ENCODE results near the gene NID2.

The NID2 gene

DNA sequence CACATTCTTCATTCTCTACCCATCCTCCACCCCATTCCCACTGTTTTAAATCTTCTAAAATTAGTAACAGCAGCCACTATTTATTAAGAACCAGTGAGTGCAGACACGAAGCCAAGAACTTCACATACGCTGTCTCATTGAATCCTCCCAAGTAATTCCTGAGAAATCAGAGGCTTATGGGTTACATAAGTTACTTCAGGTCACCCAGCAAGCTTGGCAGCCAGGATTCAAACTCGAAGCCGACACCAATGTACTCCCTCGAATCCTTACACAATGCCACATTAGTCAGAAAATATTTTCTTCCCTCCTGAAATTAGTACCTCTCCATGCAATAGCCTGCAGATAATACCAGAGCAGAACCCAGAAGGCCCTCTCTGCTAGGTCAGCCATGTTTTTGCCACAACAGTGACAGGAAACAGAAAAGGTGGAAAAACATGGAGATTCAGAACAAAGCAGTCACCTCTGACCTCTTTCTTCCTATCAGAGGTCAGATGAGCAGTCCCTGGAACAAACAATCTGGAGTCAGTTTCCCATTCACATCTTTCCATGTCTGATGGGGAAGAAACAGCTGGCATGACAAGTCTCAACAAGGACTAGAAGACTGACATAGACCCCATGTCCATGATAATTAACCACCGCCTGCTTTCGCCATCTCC is 16.4 kb downstream of the NID2 start:
- no peak for DNase-seq

DNA sequence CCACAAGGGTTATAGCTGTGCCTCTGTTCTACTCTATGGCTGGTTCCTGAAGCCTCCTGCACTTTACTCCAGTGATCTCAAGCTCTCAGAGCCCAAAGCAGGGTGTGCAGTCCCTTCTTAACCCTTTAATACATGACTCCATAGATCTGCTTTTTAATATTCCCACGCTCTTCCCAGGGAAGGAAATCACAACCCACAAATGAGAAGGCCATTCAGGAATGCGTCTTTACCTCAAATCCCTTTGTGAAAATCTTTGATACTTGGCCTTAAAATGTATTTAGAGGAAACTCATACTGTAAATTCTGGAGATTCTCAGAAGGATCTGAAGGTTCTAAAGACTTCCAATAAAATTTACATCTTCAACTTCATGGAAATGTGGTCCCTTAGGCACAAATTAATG is 17.0 kb downstream of the NID2 start:
- no peak for DNase-seq

DNA sequence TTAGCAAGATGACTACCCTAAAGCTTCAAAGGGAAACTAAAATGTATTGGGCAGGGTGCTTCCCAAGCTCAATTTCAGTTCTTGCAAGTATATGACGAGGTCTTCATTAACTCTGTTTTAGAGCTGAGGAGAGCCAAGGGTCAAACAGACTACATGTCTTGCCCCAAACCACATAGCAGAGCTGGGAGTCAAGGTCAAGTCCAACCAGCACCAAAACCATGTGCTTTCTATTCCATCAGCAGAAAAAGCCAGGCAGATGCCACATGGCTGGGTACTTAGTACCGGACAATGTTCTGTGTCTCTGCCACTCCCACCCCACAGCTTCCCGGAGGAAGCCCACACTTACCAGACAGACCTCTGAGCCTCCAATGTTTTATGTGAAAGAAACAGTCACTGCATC is 17.6 kb downstream of the NID2 start:
- no peak for DNase-seq

DNA sequence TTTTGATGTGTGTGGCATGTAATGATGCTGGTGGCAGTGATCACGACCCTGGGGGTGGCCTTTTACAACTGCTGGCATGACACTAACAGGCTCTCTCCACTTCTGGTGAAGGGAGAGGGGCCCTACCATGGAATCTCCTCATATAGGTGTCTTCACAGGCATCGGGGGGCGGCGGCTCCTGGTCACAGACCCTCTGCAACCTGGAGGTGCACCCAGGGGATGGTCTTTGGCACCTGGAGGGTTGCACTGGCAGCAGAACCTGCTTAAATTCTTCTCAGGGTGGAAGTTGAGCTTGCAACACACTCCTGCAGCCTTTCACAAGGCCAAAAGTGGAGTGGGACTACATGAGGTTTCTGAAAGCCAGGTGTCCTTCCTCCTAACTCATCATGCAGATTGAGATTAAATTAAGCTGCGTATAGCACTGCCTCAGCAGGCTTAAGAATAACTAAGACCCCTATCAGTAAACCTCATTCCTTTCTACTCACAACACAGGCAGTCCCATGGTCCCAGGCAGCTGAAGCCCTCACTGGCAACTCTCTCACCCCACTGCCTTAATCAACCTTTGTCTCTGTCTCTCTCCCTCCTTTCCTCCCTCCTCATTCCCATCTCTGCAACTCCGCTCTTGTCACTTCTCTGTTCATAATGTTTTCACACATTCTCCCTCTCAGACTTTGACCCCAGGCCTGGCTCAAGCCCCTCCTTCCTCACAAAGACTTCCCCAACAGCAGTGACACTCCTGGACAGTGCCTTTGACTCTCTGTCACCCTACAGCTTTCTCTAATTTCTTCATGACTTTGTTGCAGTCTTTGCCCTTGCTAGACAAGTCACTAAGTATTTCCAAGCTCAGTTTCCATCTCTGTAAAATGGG is 18.9 kb downstream of the NID2 start:
- DNase-seq = no peak

DNA sequence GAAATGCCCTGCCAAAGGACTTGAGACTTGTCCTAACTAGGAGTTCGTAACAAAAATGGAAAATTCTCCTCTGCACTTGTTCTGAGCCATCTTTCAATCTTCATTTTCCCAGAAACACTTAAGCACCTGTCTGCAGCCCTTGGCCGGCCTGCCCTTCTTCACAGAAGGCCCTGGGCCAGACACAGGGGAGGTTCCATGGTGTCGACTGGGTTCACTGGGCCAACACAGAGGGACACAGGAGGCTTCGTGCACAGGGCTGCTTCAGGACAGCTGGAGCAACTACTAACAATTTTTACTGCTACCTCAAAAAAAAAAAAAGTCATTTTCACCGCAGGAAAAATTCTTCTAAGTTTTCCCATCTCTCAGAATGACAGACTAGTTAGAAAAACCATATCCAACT is 19.6 kb downstream of the NID2 start:
- DNase-seq = no peak

DNA sequence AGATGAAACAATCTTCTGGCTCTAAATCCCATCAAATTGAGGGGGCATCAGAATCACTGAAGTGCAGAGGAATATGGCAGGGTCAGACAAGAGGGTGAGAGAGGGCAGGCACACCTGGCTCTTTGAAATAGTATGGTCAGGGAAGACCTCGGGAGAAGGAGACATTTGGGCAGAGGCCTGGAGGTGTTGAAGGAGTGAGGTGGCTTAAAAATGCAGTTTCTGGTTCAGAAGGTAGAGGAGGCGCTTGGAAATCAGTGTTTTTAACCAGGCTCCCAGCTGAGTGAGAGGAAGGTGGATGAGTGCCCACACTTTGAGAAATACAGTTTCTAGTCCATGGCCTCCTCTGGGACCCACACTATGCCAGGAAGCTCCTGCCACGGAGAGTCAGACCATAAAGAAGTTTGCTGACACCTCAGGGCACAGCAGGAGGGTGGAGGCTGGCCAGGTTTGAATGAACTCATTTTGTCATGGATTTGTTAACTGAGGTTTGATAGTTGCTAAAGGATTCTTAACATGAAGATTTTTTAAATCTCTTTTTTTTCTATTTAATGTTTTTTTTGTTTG is 20.1 kb downstream of the NID2 start:
- no peak for DNase-seq

DNA sequence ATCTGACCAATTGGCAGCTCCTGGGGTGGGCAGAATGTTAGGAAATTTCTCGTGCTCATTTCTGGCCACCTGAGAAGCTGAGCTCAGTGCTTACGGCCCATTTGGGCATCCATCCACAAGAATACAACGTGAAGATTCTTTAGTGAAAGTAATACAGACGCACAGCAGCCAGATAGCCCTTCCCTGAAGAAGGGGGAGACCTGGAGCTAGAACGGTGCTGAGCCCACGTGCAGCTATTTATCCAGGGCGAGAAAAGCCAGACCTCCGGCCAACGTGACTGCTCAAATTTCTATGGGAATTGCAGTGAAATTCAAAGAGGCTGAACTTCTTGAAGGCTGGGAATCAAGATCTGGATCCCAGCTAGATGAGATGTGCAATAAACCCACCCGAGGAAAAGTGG is 20.7 kb downstream of the NID2 start:
- DNase-seq = no peak

DNA sequence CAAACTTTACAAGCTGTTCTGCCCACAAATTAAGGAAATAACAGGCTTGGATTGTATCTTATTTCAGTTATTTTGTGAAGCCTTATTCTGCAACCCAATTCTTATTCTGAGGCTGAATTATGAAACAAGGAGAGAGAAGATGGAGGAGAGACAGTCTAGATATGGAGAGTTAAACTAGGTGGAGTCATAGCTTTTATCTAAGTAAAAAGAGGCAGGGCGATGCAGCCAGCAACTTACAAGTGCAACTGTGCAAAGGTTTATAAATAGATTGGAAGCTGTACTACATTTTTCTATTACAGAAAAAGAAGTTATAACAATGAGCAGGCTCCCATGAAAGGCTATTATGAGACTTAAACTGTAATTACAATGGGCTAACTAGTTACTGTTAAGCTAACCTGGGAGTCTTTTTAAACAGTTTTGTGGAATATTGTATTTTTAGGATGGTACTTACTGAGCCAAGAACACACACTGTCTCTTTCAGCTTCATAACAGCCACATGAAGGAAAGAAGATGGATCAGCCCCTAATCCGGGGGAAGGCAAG is 22.4 kb downstream of the NID2 start:
- no peak for DNase-seq

DNA sequence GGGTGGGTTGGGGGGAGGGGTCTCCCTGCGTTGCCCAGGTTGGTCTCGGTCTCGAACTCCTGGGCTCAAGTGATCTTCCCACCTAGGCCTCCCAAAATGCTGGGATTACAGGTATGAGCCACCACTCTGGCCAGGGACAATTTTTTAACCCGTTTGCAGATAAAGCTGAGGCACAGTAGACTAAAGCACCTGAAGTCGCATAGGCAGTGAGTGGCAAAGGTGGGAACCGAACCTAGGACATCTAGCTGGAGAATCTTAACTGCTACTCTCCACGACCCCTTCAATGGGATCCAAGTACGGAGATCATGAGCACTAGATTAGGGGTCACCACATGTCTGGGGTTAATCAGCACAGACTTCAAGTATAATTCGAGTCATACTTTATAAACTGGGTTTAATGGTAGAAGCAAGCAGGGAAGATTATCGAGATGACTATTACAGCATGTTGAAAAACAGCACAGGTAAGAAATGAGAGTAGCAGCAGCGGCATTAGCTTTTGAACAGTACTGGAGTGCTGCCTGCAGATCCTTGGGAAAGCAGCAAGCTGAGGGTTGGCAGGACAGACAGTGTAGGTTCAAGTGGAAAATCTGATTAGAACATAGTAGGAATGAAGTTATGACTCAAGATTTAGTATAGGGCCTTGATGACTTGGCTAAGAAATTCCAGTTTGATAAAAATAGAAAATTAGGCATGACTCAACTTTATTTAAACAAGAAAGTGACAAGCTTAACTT is 23.9 kb downstream of the NID2 start:
- DNase-seq = no peak

DNA sequence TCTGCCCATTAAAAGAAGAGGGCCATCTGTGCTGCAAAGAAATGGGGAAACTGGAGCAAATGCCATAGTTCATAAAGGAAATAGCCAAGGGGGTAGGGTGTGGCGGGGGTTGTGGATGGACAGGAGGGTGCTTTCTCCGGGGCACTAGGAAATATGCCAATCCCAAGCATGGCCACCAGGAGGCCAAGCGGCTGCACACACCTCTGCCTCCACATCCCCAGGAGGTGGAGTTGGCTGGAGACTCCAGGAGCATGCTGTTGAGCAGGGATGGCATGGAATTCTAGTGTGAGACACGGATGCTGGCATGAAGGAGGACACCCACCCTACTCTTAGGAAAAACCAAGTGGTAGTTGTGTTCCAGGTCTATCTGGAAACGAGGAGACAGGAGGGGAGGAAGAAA is 25.2 kb downstream of the NID2 start:
- peak; percentile 70 for DNase-seq

DNA sequence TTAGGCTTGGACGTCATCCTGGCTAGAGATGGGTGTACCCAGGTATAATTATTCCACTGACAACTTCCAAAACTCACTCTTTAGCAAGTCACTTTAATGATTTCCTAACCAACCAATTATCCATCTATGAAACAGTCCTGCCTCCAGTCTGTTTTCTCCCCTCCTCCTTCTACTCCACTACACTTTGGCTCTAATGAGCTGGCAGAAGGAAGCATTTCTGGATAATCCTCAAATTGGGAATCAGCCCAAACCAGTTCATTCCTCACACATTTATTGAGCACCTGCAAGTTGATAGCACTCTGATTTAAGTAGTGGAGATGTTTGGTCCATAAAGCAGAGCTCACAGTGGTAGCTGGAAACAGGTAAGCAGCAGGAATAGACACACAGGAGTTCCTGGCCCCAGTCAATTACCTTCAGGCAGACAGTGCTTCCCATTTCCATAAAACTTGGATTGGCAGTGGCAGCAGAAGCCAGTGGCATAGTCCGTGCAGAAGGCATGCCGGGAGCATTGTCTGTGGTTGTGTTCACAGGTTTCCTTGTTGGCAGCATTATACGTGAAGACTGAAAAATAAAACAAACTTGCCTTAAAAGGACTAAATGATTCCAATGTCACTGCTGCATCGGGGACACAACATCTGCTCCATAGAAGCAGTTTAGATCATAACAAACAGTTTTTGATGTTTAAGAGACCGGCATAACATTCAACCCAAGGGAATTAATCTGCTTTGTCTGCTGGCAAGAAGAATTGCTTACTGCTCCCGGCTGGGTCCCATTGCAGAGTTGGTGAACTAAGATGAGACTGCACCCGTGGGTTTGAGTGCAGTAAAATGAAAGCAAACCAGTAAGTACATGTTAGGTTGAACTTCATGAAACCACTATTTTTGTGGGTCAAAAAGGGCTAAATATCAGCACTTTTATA is 26.2 kb downstream of the NID2 start:
- no peak for DNase-seq

DNA sequence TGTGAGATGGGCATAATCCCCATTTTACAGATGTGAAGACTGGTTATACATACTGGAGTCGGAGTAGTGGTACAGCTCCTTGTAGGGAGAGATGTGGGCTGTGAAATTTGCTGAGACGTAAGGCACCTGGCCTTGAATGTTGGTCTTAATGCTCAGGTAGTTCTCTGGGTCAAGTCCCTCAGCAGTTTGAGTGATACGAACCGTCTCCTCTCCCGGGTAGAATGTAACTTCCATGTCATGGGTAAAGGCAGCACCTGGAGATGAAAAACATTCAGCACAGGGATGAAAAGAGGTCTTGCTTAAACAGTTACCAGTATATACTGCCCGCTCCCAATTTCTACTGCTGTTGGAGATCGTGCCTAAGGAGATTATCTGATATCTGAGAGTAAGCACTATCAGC is 28.3 kb downstream of the NID2 start:
- no peak for DNase-seq

DNA sequence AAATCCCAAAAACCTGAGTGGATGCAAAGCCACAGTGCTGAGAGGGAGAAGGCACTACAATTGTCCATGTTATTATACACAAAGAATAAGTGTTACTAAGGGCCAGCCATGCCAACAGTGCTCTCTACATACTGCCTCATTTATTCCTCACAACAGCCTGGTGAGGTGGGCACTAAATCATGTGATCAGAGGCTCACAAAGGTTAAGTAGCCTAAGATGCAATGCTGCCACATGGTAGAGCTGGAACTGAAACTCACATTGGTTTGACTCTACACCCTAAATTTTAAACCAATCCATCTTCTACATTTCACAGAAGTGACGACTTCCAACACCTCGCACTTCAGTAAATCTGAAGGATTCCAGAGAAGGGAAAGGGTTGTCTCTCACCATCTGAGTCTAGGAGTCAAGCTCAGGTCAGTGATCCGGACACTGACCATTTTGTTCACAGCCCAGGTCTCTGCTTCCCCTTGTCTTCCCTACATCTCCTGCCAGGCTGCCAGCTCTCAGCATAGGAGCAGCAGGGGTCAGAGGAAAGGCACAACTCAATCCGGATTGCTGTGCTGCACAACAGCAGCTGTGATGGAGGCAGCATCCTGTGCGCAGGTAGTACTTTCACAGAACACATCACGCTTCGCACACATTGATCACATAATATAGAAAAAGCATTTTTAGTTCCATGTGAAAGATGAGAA is 29.6 kb downstream of the NID2 start:
- DNase-seq = no peak

DNA sequence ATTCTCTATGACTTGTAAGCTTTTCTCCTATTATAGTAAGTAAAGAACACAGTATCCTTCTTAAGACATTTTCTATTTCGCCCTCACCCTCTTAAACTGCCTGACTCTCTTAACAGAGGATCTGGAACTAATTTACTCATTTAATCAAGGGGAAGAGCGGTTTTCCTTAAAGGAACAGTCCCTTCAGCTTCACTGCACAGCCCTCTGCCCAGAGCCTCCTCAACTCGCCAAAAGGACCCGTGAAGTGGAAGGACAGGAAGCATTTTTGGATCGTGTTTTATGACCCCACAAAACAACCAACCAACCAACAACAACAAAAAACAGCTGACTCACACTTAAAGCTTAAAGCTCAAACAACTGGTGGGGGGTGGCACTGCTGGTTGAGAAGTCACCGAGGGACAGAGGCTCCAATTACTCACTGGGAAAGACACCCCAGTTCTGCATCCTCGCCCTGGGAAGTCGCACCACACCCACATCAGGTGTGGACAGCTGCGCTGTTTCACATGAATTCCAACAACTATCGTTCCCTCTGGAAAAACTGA is 35.7 kb downstream of the NID2 start:
- no peak for DNase-seq

DNA sequence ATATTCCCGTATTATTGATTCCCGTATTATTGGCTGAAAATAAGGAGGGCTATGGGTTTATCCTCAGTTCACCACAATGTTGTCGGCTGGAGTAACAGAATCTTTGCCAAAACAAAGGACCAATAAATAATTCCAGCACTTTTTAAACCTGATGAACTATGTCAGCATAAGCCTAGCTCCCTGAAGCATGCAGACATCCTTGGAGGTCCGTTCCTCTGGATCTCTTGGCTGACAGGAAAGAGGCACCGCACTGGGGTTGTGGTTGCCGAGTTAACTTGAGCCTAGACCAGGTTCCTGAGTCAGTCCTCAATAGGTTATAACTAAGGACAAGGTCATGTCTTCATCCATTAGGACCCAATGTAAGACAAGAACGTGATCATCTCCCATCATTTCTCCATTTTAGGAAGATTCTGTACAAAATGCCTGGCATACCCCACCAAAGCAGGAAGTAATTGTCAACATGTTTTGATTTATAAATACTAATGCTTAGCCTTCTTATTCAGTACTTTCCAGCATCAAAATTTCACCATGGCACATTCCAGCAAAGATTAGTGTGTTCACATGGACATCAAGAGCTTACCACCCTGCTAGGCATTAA is 36.6 kb downstream of the NID2 start:
- DNase-seq = no peak

DNA sequence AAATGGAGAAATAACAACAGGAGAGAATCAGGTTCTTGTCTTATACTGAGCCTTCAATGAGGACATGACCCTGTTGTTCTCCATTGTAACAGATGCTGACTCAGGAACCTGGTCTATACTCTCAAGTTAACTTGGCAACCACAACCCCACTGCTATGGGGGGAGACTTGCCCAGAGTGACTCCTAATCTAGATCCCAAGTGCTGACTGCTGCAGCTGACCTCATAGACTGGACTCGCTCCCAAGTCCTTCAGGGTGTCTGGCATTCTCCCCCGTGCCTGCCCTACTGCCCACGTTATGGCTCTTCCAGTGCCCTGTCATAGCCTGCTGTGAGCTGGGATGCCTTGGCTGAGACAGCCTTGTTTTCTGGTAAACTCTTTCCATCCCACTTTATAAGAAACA is 37.1 kb downstream of the NID2 start:
- no peak for DNase-seq

DNA sequence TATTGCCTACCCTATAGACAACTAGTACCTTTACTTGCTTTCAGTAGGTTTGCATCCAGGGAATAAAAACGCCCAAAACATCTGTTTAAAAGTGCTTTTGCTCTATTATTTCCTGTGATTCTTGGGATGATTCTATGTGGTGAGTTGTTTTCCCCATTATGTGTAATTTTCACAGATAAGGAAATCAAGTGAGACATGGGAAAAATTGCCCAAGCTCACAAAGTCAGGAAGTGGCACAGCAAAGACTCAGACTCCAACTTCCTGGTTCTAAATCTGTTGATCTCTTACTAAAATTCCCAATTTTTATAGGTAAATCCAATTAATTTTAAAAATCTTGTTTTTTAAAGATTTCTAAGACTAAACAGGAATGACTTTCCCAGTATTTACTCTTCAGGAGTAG is 39.0 kb downstream of the NID2 start:
- DNase-seq = no peak

DNA sequence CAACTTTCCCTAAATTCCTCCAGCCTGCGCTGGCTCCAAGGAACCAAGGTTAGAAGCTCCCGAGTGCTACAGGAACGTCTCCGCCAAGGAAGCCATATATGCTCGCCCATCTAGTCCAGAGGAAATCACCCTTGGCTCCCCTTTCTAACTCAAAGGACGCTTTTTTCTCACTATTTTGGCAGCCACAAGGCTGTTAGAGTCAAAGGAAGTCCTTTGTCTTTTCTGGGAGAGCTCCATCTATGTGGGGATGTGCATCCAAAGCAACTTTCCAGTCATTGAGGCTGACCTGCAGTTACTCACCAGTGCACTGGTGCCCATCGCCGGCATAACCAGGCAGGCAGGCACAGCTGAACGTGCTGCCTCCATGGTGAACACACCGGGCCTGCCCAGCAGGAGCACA is 42.0 kb downstream of the NID2 start:
- no peak for DNase-seq

DNA sequence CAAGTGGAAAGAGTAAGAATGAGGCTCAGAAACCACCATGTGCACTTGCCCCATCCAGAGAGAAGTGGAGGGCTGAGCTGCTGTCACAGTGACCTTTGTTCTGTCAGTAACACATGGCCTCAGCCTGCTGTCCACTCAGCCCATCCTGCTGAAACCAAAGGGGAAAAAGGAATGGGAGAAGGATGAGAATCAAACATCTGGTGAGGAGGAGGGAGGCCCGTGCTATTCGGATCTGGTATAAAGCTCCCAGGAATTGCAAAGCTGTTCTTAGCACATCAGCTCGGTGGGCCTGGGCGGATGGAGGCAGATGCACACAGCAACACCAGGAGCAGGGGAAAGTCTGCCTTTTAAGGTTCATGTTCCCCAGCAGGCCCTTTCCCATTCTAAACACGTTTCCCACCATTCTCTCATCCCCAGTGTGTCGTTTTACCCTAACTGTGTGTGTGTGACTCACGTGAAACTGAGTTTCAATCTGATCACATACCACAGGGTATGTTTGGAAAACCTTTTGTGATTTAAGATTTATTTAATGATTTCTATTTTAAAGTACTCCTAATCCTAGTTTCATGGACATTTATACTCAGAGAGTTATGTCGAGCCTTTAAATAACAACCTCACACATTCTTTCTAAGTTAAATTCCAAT is 42.7 kb downstream of the NID2 start:
- DNase-seq = no peak

DNA sequence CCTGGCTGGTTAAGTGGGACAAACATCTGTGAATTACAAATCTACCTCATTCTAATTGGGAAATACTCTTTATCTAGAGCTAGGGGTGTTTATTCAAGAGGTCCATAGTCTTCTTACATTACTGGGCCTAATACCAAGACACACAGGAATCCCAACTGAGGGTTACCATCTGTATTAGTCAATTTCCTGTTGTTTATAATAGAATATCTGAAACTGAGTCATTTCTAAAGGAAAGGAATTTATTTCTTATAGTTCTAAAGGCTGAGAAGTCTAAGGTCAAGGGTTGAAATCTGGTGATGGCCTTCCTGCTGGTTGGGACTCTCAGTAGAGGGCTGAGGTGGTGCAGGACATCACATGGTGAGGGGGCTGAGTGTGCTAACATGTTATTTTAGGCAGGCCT is 43.5 kb downstream of the NID2 start:
- no peak for DNase-seq

All from DMS53 (cell line).